IMR-90 (cell line): ENCODE measurements around the gene SH2D4B. TPM values are rescaled to one million over a fixed set of nuclear protein-coding genes. Genes with fewer than 3 reads are reported as not detected.

Experiments
- ATAC-seq: fragments of 200-7000 bp; cut with Tn5 transposase; 2 replicates; pipeline ENCODE4 v1.9.1; 2020; ENCODE audit warnings: low read depth, mild to moderate bottlenecking, moderate library complexity
- BruUV-seq: library from RNA; stranded (reverse); fragments of 400-500 nt; replicated peaks from 2 replicates; lab custom pipeline; 2021; lab: Mats Ljungman, UMichigan
- CTCF ChIA-PET: fragments of 300-600 bp; formaldehyde crosslinking; extraction: SDS; loops from one replicate; lab custom pipeline; 2021; ENCODE audit warnings: antibody characterized with exemption; lab: Yijun Ruan, JAX
- POLR2A ChIA-PET: fragments of 300-600 bp; sonication (Branson Sonifier 250); formaldehyde crosslinking; loops from one replicate; lab custom pipeline; 2022; ENCODE audit warnings: antibody characterized with exemption; ENCODE audit not compliant: unreplicated experiment; lab: Charles Lee
- DNase-seq: peaks from one replicate; pipeline ENCODE4 v3.0.0; 2013
- H2AFZ ChIP-seq: replicated peaks from 2 replicates; pipeline ENCODE3; 2013; ENCODE audit warnings: low read length, mild to moderate bottlenecking; ENCODE audit not compliant: poor library complexity
- H2AK5ac ChIP-seq: 2 replicates; pipeline ENCODE4 v1.6.1; 2013; ENCODE audit warnings: low read depth, low read length, inconsistent platforms
- H2AK9ac ChIP-seq: replicated peaks from 2 replicates; pipeline ENCODE3; 2013; ENCODE audit warnings: mild to moderate bottlenecking, low read depth, low read length, moderate library complexity; ENCODE audit not compliant: poor library complexity
- H2BK120ac ChIP-seq: 2 replicates; pipeline ENCODE4 v1.6.1; 2013; ENCODE audit warnings: low read depth, low read length, inconsistent platforms
- H2BK15ac ChIP-seq: 3 replicates; pipeline ENCODE4 v1.6.1; 2013; ENCODE audit warnings: low read depth, low read length, inconsistent platforms
- H2BK20ac ChIP-seq: 2 replicates; pipeline ENCODE4 v1.6.1; 2013; ENCODE audit warnings: low read depth, mild to moderate bottlenecking, inconsistent platforms, low read length, moderate library complexity
- H2BK5ac ChIP-seq: 2 replicates; pipeline ENCODE4 v1.6.1; 2013; ENCODE audit warnings: mild to moderate bottlenecking, low read depth, low read length, inconsistent platforms; ENCODE audit not compliant: poor library complexity, severe bottlenecking
- H3K14ac ChIP-seq: replicated peaks from 2 replicates; pipeline ENCODE4 v1.6.1; 2013; ENCODE audit warnings: low read depth, low read length, inconsistent platforms
- H3K18ac ChIP-seq: 2 replicates; pipeline ENCODE4 v1.6.1; 2013; ENCODE audit warnings: low read depth, low read length, control low read depth
- H3K23ac ChIP-seq: 2 replicates; pipeline ENCODE4 v1.6.1; 2013; ENCODE audit warnings: low read depth, low read length, inconsistent platforms
- H3K27ac ChIP-seq: 2 replicates; pipeline ENCODE4 v1.5.1; 2013; ENCODE audit warnings: mild to moderate bottlenecking, control low read depth, low read length; ENCODE audit not compliant: insufficient read depth
- H3K27me3 ChIP-seq: 2 replicates; pipeline ENCODE4 v1.6.1; 2013; ENCODE audit warnings: low read length; ENCODE audit not compliant: control insufficient read depth, insufficient read depth
- H3K36me3 ChIP-seq: 2 replicates; pipeline ENCODE4 v1.6.1; 2013; ENCODE audit warnings: low read length, mixed read lengths; ENCODE audit not compliant: control insufficient read depth, insufficient read depth
- H3K4ac ChIP-seq: 2 replicates; pipeline ENCODE4 v1.6.1; 2013; ENCODE audit warnings: low read depth, low read length, inconsistent platforms
- H3K4me1 ChIP-seq: 2 replicates; pipeline ENCODE4 v1.6.1; 2013; ENCODE audit warnings: low read length, mixed read lengths; ENCODE audit not compliant: control insufficient read depth, insufficient read depth
- H3K4me2 ChIP-seq: 2 replicates; pipeline ENCODE4 v1.6.1; 2013; ENCODE audit warnings: low read depth, mild to moderate bottlenecking, control low read depth, low read length, moderate library complexity
- H3K4me3 ChIP-seq: 2 replicates; pipeline ENCODE4 v1.5.1; 2013; ENCODE audit warnings: low read depth, mild to moderate bottlenecking, control low read depth, low read length, moderate library complexity; ENCODE audit not compliant: insufficient read depth
- H3K56ac ChIP-seq: 2 replicates; pipeline ENCODE4 v1.6.1; 2013; ENCODE audit warnings: low read length, inconsistent platforms; ENCODE audit not compliant: insufficient read depth; ENCODE audit errors: extremely low read depth
- H3K79me1 ChIP-seq, 2 experiments: 2 replicates each; pipeline ENCODE4 v1.6.1; 2013; ENCODE audit warnings: low read length in 2 of 2, inconsistent platforms in 1 of 2, low read depth in 1 of 2
- H3K9ac ChIP-seq: 2 replicates; pipeline ENCODE4 v1.6.1; 2013; ENCODE audit warnings: low read depth, low read length, control low read depth
- H3K9me1 ChIP-seq: 2 replicates; pipeline ENCODE4 v1.6.1; 2013; ENCODE audit warnings: low read length, inconsistent platforms; ENCODE audit not compliant: insufficient read depth
- H3K9me3 ChIP-seq: 2 replicates; pipeline ENCODE4 v1.6.1; 2013; ENCODE audit warnings: low read length; ENCODE audit not compliant: control insufficient read depth, insufficient read depth
- H4K20me1 ChIP-seq: 2 replicates; pipeline ENCODE4 v1.6.1; 2013; ENCODE audit warnings: low read length, inconsistent platforms; ENCODE audit not compliant: insufficient read depth
- H4K5ac ChIP-seq: 2 replicates; pipeline ENCODE4 v1.6.1; 2013; ENCODE audit warnings: mild to moderate bottlenecking, low read depth, low read length, control low read depth
- H4K8ac ChIP-seq, 2 experiments: 2 replicates each; pipeline ENCODE4 v1.6.1; 2013; ENCODE audit warnings: low read depth in 2 of 2, low read length in 2 of 2, control low read depth in 1 of 2, inconsistent platforms in 1 of 2
- H4K91ac ChIP-seq: 2 replicates; pipeline ENCODE4 v1.6.1; 2013; ENCODE audit warnings: low read depth, low read length, inconsistent platforms; ENCODE audit not compliant: insufficient read depth
- BHLHE40 ChIP-seq: fragments of 150-350 bp; IDR thresholded peaks from 2 replicates; pipeline ENCODE4 v1.6.1; 2016; ENCODE audit warnings: mild to moderate bottlenecking, low read depth, low read length
- CEBPB ChIP-seq: IDR thresholded peaks from 2 replicates; pipeline ENCODE4 v1.6.1; 2012; ENCODE audit warnings: low read depth, low read length, improper control_type of control experiment
- CHD1 ChIP-seq: IDR thresholded peaks from 2 replicates; pipeline ENCODE4 v1.6.1; 2012; ENCODE audit warnings: low read depth, low read length, improper control_type of control experiment
- CTCF ChIP-seq: conservative IDR thresholded peaks from 2 replicates; pipeline ENCODE4 v1.5.1; 2012; ENCODE audit warnings: mild to moderate bottlenecking, low read depth, low read length, improper control_type of control experiment
- FOS ChIP-seq: fragments of 150-350 bp; IDR thresholded peaks from 2 replicates; pipeline ENCODE4 v1.6.1; 2016; ENCODE audit warnings: low read depth, low read length
- MAFK ChIP-seq: IDR thresholded peaks from 2 replicates; pipeline ENCODE4 v1.6.1; 2012; ENCODE audit warnings: low read depth, low read length, improper control_type of control experiment
- MXI1 ChIP-seq: IDR thresholded peaks from 2 replicates; pipeline ENCODE4 v1.6.1; 2012; ENCODE audit warnings: low read depth, mild to moderate bottlenecking, low read length, moderate library complexity, borderline replicate concordance
- POLR2A ChIP-seq: IDR thresholded peaks from 2 replicates; pipeline ENCODE4 v1.6.1; 2012; ENCODE audit warnings: mild to moderate bottlenecking, low read depth, low read length
- RCOR1 ChIP-seq: IDR thresholded peaks from 2 replicates; pipeline ENCODE4 v1.6.1; 2012; ENCODE audit warnings: mild to moderate bottlenecking, low read length, improper control_type of control experiment; ENCODE audit not compliant: insufficient replicate concordance
- SMC3 ChIP-seq: fragments of 150-350 bp; IDR thresholded peaks from 2 replicates; pipeline ENCODE4 v1.6.1; 2016; ENCODE audit warnings: low read depth, mild to moderate bottlenecking, antibody characterized with exemption, low read length, moderate library complexity
- WGBS, 2 experiments: methylation state at CpG; one replicate each; pipeline versions ENCODE4 v1.1.5 to v1.1.7; 2013; ENCODE audit warnings: missing lambda C conversion rate in 2 of 2; ENCODE audit not compliant: insufficient read length in 1 of 2; ENCODE audit errors: extremely low coverage in 2 of 2; 5-methylcytosine and 5-hydroxymethylcytosine counted together
- dilution Hi-C: fragments of 300-500 bp; cut with HindIII; formaldehyde crosslinking; loops from one replicate; pipeline ENCODE4 v1.14.3; 2018; ENCODE audit warnings: low sequenced_read_pairs; ENCODE audit not compliant: unreplicated experiment
- in situ Hi-C: fragments of 300-500 bp; cut with MboI; formaldehyde crosslinking; loops from 3 replicates; pipeline ENCODE4 v1.14.3; 2019; ENCODE audit warnings: low sequenced_read_pairs, inconsistent platforms, mixed read lengths
- intact Hi-C: fragments of 100-400 bp; cut with micrococcal nuclease; formaldehyde crosslinking; loops from 2 replicates; pipeline ENCODE4 v1.10.0; 2022
- polyA plus RNA-seq, 3 experiments: library from polyadenylated mRNA; depleted of rRNA; stranded (reverse); fragments of >200 nt; gene quantifications; 2 replicates each; pipeline ENCODE4 v1.2.3, GENCODE V29; 2012; ENCODE audit warnings: low replicate concordance in 1 of 3
- total RNA-seq: library from RNA; depleted of rRNA; stranded (reverse); fragments of >200 nt; gene quantifications from 2 replicates; pipeline ENCODE4 v1.2.3, GENCODE V29; 2012

The SH2D4B gene
- total and polyA plus RNA-seq, 2 of the 4 experiments (the other 2 are of a cell fraction): not detected

- Histone ChIP-seq H3K4me2 (no peak overlapping the region), H3K9me3 (no peaks in the 10 kb centered on the region), H4K5ac (no peak overlapping the region), H2BK120ac (no peak overlapping the region), H2BK20ac (no peak overlapping the region), H3K14ac (no peak overlapping the region), H3K36me3 (no peaks in the 10 kb centered on the region), H3K4me1 (no peaks in the 10 kb centered on the region), H3K56ac (no peak overlapping the region), H4K20me1 (no peaks in the 10 kb centered on the region), H3K4ac (no peak overlapping the region), H3K9me1 (no peaks in the 10 kb centered on the region), H4K91ac (no peak overlapping the region), H2AK9ac (no peak overlapping the region), H3K4me3 (no peak overlapping the region), H3K27ac (no peak overlapping the region), H3K23ac (no peak overlapping the region), H3K79me1 (no peaks in the 10 kb centered on the region), H2BK15ac (no peak overlapping the region), H4K8ac (no peak overlapping the region), H3K27me3 (no peaks in the 10 kb centered on the region), H2AK5ac (no peak overlapping the region), H2BK5ac (no peak overlapping the region), H3K18ac (no peak overlapping the region), H2AFZ (no peak overlapping the region), H3K9ac (no peak overlapping the region)
- no peak for TF ChIP-seq MXI1
- TF ChIP-seq CTCF: no peak
- TF ChIP-seq CHD1: no peak
- TF ChIP-seq BHLHE40: no peak
- no peak for TF ChIP-seq FOS
- no peak for TF ChIP-seq SMC3
- no peak for TF ChIP-seq CEBPB
- TF ChIP-seq MAFK: no peak
- TF ChIP-seq POLR2A: no peak
- TF ChIP-seq RCOR1: no peak
- no CpG with 5 or more reads among the region's 4 CpGs for WGBS, 2 experiments
- ChIA-PET CTCF (interaction anchor here (1.5 kb wide), 1 partner anchor 22 kb away, joined by 5 read pairs; no protein-coding TSS in a partner anchor), POLR2A (no interaction called here)
- dilution Hi-C loops (no loop called here), in situ Hi-C loops (no loop called here), intact Hi-C loops (no loop called here)
- DNase-seq (no peak), ATAC-seq (no peak)
- no TSS peak for BruUV-seq
These were observed 147.7 kb downstream of the SH2D4B start for GRCh38 chr10:80685355-80685754.
